Kidney glomerular epithelial cell (primary cell): ENCODE measurements around the gene GALNT10.

ENCODE experiments used
- DNase-seq: peaks from one replicate; lab custom pipeline; 2025; lab: John Stamatoyannopoulos, UW

Gene GALNT10

DNA sequence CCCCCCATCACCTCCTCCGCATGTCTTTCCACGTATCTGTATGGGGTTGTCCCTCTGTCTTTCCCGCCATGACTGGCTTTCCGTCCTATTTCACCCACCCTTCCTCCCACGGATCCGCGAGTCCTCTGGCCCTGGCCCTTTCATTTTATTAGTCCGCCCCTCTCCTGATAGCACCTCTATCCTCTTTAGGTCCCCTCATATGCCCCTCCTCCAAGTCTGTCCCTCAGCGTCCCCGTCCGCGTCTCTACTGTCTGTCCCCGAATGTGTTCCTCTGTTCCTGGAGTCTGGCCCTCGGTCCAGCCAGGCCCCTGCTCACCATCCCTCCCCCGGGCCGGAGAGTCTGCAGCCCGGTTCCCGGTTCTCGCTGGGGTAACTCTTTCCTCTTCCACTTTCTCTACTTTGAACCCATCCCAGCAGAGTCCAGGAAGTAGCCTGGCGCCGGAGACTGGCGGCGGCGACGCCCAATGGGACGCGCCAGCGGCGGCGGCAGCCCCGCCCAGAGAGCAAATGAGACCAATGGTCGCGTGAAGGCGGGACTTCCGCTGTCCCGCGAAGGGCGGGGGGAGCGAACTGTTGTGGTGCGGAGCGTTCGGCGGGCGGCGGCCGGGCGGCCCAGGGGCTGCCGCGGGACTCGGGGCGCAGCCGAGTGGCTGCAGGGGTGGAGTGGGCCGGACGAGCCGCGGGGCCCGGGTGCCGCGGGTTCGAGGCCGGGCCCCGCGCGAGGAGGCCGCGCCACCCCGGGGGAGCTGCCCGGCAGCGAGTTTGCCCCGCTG is 255.1 kb downstream of the GALNT10 start, which contains the start of gene SAP30L:
Gene SAP30L, plus strand, starts transcription at position 576 of the 773 bp plus-strand sequence. CDS start 608 bp downstream, outside the sequence.
- DNase-seq = peak; percentile 92

DNA sequence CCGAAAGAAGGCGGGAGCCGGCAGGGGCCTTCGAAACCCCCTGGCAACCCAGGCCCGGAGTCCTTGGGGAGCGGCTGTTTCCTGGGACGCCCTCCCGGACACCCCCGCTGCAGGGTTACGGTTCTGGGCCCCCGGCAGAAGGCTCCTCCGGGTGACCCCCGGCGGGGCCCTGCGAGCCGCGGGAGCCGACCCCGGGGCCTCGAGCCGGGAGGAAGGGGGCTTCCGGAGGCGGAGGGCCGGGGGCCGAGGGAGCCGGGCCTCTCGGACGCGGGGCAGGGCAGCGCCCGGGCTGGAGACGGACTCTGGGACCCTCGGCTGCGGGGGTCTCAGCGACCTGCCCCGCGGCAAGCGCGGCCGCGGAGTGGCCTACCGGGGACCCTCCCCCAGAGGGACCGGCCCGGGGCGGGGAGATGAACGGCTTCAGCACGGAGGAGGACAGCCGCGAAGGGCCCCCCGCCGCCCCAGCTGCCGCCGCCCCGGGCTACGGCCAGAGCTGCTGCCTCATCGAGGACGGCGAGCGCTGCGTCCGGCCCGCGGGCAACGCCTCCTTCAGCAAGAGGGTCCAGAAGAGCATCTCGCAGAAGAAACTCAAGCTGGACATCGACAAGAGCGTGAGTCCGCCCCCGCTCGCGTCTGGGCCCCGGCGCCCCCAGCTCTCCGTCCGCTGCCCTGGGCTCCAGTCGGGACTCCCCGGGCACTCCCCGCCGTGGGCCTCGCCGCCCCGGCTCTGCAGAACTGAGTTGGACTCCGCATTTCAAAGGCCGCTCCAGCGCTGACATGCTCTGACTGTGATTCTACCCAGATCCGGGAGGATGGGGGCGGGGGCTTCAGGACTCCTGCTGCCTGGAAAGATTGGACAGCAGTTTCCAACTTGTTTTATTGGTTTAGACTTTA is 255.9 kb downstream of the GALNT10 start:
- peak; percentile 60 for DNase-seq

DNA sequence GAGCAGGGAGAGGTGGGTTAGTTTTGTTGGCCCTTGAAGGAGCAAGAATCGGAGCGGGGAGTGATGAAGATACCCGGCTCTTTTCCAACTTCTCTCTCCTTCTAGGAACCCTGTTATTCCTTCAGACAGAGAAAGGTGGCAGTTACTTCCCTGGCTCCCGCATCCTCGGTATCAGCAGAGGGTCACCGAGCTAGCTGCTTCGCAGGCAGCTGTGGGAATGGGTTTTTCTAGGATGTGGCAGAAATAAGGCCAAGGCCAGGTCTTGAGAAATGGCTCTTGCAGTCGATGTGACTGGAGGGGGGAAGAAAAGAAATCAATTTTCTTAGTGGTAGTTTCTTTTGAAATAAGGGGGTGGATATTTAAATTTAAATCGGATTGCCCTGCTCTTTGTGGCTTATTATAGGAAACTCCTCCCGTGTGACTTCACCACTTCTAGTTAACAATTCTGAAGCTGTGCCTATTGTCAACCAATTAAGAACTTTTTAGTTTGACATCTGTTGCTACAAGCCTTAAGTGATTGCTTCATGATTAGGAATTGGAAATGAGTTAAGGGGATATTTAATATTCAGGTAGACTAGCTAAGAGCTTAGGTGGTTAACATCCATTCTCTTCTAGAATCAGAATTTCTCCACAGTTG is 256.7 kb downstream of the GALNT10 start:
- no peak for DNase-seq

DNA sequence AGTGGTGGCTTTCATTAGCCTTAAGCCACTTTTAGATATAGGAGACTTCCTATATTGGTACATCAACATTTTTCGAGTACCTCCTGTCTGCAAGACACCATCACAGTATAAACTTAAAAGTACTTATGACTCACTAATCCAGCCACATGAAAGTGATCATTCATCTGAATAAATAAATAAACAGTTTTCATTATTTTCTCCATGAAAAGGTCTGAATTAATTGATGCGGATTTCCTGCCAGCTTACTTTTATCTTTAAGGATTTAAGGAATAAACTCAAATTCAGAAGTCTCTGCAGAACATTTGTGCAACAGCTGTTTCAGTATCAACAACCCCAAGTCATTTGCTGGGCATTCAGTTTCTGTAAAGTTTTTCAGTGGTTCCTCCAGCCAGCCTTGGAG is 259.3 kb downstream of the GALNT10 start:
- DNase-seq = no peak

DNA sequence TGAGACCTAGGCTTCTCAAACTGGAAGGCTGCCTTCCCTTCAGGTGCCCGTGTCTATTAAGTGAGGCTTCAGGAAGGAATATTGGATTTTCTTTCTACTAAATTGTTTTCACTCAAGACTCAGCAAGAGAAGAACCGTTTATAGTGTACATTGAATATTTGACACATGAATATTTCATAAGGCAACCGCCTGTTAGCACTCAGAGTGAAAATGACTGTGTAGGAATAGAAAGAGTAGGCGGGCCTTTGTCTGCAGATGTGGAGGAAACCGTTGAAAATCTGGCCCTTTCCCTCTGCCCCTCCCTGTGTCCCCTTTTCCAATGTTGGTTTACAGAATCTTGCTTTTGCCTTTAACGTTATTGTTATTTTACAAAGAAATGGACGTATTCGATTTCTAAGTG is 261.4 kb downstream of the GALNT10 start:
- no peak for DNase-seq

DNA sequence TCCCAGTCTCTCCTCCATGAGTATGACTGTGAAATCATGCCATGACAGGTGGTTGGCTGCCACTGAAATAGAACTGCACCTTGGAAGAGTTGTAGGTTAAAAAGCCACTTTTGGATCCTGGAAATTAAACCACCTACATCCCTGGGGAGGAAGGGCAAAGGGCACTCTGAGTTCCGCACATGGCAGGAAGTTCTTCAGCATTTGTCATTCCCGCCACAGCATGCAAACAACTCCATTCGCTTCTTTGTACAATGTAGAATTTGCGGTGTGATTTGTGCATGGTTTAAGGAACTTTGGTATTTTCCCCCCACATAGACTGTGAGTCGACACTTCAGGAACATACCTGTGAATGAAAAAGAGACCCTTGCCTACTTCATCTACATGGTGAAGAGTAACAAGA is 265.1 kb downstream of the GALNT10 start:
- DNase-seq = no peak

DNA sequence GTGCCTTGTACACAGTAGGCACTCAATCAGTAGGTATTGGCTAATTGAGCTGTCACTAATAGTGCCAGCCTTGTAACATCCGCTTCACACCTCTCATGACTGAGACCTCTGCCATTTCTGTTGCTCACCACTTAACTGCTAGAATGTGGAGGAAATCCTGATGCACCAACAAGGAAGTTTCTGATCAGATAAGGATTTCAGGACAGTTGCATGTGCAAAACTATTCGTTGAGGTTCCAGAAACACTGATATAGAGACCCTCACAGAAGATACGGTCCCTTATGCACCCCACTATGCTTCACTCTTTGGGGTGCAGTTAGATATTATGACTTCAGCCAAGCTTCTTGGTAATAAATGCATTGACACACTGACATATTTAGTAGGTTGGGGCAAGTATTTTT is 266.0 kb downstream of the GALNT10 start:
- no peak for DNase-seq

DNA sequence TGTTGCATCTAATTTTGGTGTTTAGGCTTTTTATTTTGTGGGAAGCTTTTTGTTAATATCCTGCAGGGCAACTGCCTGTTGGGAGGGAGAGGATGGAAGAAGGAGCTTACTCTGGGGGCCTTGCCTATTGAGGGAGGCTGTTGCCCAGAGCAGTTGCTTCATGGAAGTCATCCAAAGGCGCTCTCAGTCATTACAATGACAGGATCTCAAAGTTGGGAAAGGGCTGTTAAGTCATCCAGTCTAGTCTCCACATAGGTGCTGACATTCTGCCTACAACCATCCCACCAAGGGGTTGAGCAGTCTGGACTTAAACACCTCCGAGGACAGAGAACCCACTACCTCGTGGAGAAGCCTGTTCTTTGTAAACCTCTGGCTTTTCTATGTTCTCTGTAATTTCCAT is 268.5 kb downstream of the GALNT10 start:
- no peak for DNase-seq

DNA sequence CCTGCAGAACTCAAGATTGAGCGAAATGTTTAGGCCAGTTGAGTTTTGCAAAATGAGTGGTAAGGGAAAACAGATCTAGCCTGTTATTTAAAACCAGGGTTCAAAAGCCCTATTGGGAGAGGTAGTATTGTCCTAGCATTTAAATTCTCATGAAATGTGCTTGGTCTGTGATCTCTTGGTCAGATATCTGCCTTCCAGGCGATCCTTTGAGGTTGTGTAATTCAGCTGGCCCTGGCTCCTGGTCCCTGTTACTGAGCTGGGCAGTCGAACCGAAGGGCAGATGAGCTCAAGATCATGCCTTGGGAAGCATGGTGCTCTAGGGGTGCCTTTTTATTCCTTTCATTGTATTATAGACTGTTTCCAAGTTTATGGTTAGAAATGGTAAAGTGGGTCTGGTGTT is 269.6 kb downstream of the GALNT10 start:
- DNase-seq = no peak

DNA sequence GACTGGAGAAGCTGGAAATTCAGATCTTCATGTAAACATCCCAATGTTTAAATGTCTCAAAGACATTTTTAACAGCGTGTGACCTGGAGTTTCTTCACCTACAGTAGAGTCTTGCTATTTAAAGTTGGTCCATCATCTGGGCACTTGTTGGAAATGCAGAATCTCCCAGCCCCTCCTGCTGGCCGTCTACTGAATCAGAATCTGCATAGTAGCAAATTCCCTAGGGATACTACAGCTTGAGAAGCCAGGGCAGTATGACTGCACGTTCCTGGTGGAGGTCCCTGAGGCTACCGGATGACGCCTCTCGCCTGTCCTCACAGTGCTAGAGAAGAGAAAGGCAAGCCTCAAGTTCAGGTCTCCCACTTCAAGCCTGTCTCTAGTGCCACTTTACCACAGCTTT is 271.0 kb downstream of the GALNT10 start:
- DNase-seq = no peak

DNA sequence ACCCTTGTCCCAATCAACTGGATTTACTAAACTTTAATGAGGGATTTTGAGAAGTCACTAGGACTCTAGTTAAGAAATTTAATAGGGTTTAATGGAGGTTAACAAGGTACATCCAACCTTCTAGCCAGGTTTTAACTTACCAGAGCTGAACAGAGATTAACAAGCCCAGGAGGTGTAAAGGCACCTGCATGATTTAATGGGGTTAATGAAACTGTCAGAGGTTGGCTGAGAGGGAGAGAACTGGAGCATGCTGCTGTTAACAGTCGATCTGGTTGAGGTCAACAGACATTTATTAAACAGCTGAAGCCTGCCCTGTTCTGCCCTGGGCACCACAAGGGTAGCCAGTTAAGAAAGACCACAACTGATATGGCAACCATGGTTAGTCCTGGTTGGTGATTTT is 273.9 kb downstream of the GALNT10 start:
- no peak for DNase-seq

DNA sequence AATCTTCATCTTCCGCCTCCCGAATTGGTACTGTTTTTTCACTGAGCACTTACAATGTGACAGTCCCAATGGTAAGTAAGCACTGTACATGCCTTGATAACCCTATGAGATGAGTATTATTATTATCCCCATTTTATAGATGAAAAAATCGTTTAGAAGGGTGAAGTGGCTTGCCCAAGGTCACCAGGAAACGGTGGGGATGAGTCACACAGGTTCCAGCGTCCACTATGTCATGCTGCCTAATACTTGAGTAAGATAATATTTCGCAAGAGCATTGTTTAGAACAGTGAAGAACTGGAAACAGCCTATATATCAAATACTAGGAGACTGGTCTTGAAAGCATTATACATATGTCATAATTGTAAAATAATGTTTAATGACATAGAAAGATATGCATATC is 274.6 kb downstream of the GALNT10 start:
- DNase-seq = no peak

DNA sequence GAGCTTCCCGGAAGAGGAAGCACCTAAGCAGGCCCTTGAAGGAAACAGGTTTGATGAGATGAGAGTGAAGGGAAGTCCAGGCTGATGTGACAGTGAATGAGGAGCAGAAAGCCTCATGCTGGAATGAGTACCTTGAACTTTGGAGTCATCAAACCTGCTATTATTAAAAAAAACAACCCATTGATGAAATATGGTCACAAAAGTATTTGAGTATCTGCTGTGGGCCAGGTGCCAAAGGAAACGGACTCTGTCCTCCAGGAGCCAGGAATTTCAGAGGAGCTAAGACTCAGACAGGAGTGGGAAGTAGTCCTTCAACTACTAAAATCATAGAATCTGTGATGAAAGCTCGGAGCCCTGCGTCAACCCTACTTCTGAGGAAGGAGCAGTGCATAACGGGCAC is 275.6 kb downstream of the GALNT10 start:
- DNase-seq = no peak

DNA sequence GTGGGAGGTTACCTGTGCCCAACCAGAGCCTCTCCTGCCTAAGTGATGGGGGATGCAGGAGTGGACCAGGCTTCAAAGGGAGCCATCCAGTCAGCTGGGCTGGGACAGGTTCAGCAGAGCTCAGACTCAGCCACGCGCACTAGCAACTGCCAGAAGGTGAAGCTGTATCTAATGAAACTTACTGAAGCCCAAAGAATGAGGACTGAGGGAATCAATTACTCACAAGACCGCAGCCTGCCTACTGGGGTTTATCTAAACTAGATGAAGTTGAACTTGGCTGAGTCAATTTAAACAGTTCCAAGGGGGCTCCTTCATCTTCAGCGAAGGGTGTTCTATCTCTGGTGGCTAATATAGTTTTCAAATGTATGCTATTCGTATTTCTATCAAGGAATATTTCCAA is 276.1 kb downstream of the GALNT10 start:
- no peak for DNase-seq

DNA sequence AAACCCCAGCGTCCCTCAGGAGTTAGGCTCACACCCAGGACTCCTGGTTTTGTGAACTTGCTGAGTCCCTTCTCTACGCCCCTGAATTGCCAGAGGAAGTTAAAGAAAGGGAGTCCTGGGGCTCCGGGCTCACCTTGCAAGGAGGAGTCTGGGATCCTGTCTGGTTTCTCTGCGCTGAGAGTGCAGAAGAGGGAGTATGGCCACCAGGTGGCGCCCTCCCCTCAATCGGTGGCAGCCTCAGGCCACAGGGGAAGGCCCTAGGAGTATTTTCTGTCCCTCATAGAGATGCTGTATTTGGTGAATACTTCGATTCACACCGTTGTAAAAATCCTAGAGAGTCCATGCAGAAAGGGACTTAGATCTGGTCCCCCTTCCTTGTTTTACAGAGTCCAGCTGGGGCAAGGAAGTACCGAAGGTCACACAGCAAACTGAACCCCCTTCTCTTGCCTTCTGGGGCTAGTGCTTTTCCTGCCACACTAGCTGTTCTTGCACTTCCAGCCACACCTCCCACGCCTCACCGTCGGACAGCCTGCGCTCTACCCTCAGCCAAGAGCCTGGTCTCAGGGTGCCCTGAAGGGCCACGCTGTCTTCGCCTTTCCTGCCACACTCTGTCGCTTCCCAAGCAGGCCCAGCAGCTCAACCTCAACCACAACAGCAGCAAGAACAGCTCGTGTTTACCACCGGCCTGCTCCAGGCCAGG is 277.3 kb downstream of the GALNT10 start:
- DNase-seq = peak; percentile 74

DNA sequence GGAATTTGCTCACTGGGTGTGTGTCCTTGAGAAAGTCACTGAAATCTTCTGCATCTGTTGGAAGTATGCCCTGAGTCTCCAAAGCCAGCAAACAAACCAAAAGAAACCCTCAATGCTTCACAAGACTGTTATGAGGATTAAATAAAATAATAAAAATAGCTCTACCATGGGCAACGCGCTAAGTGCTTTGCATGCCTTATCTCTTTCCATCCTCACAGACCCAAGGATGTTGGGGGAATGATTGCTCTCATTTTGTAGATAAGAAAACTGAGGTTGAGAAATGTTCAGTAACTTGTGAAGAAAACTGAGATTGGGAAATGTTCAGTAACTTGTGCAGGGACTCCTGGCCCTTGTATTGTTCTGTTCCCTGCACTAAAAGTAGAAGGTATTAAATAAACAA is 279.6 kb downstream of the GALNT10 start:
- no peak for DNase-seq
